K562 (cell line): ENCODE data around the gene CNIH3. TPM values are rescaled to one million over a fixed set of nuclear protein-coding genes. Genes with fewer than 3 reads are reported as not detected.

Experiments
- ATAC-seq: fragments of 200-7000 bp; cut with Tn5 transposase; 3 replicates; pipeline ENCODE4 v1.9.1; 2020; ENCODE audit warnings: moderate library complexity
- Bru-seq: library from RNA; stranded (reverse); fragments of 400-500 nt; gene quantifications from one replicate; lab custom pipeline; 2021; lab: Mats Ljungman, UMichigan
- BruChase-seq, 2 experiments: library from RNA; stranded (reverse); fragments of 400-500 nt; gene quantifications; one replicate each; lab custom pipeline; 2021; lab: Mats Ljungman, UMichigan
- BruUV-seq: library from RNA; stranded (reverse); fragments of 400-500 nt; replicated peaks from 2 replicates; lab custom pipeline; 2021; lab: Mats Ljungman, UMichigan
- CTCF ChIA-PET: fragments of 300-600 bp; formaldehyde crosslinking; extraction: SDS; loops from one replicate; lab custom pipeline; 2021; ENCODE audit warnings: low intra/inter-chr PET ratio; lab: Yijun Ruan, JAX
- POLR2A ChIA-PET: fragments of 300-600, 350-650 bp; sonication (Branson Sonifier 250); formaldehyde crosslinking; extraction: SDS; loops from one replicate; lab custom pipeline; 2021; ENCODE audit warnings: antibody characterized with exemption, inconsistent platforms; lab: Yijun Ruan, JAX
- DNase-seq, 4 experiments: peaks; one replicate each; pipeline versions ENCODE4 v3.0.0 to v3.0.0-alpha.2; 2011 to 2018; ENCODE audit warnings: low spot score in 3 of 4, mixed read lengths in 3 of 4; ENCODE audit errors: extremely low read depth in 1 of 4
- FAIRE-seq: peaks from 2 replicates; lab custom pipeline; 2011; peaks lifted over from hg19 to GRCh38; lab: Jason Lieb, UNC
- H2AFZ ChIP-seq: 2 replicates; pipeline ENCODE4 v1.6.0; 2011; ENCODE audit warnings: low read depth, low read length, control low read depth, inconsistent platforms
- H3K27ac ChIP-seq: fragments of 200-600 bp; 3 replicates; pipeline ENCODE4 v1.8.0; 2011; ENCODE audit warnings: low read depth, mild to moderate bottlenecking, control low read depth, inconsistent platforms, low read length, moderate library complexity, mixed read lengths; ENCODE audit errors: extremely low read depth
- H3K27me3 ChIP-seq, 2 experiments: fragments of 300-600 bp in 1 of 2; 2 replicates in 1 of 2; 3 replicates in 1 of 2; pipeline versions ENCODE4 v1.6.0 to v1.8.0; 2011; ENCODE audit warnings: inconsistent platforms in 2 of 2, low read length in 2 of 2, mild to moderate bottlenecking in 1 of 2, mixed read lengths in 1 of 2, moderate library complexity in 1 of 2; ENCODE audit not compliant: control insufficient read depth in 2 of 2, insufficient read depth in 2 of 2
- H3K36me3 ChIP-seq: fragments of 300-600 bp; 3 replicates; pipeline ENCODE4 v1.8.0; 2011; ENCODE audit warnings: mild to moderate bottlenecking, low read length, inconsistent platforms; ENCODE audit not compliant: control insufficient read depth, insufficient read depth
- H3K4me1 ChIP-seq, 2 experiments: fragments of 200-600 bp in 1 of 2; replicated peaks in 1 of 2; 2 replicates in 1 of 2; 3 replicates in 1 of 2; pipeline versions ENCODE4 v1.5.1 to v1.8.0; 2011; ENCODE audit warnings: inconsistent platforms in 2 of 2, low read length in 2 of 2, mild to moderate bottlenecking in 1 of 2, mixed read lengths in 1 of 2, moderate library complexity in 1 of 2; ENCODE audit not compliant: control insufficient read depth in 2 of 2, insufficient read depth in 2 of 2
- H3K4me2 ChIP-seq: 2 replicates; pipeline ENCODE4 v1.6.1; 2011; ENCODE audit warnings: low read length, control low read depth, inconsistent platforms, mixed read lengths; ENCODE audit not compliant: insufficient read depth
- H3K4me3 ChIP-seq: fragments of 200-600 bp; sonication (generic), shearing (Covaris generic); 2 replicates; pipeline ENCODE4 v1.5.1; 2016; ENCODE audit warnings: control low read depth, inconsistent platforms
- H3K79me2 ChIP-seq: fragments of 200-600 bp; 3 replicates; pipeline ENCODE4 v1.8.0; 2011; ENCODE audit warnings: low read length, inconsistent platforms; ENCODE audit not compliant: control insufficient read depth, insufficient read depth
- H3K9ac ChIP-seq, 2 experiments: 2 replicates each; pipeline versions ENCODE4 v1.6.0 to v1.6.1; 2011; ENCODE audit warnings: low read depth in 2 of 2, low read length in 2 of 2, control low read depth in 1 of 2, inconsistent platforms in 1 of 2, mild to moderate bottlenecking in 1 of 2, mixed read lengths in 1 of 2; ENCODE audit not compliant: insufficient read depth in 1 of 2
- H3K9me1 ChIP-seq: one replicate; pipeline ENCODE4 v1.6.0; 2011; ENCODE audit warnings: inconsistent platforms, mild to moderate bottlenecking, low read length, moderate library complexity; ENCODE audit not compliant: control insufficient read depth, insufficient read depth
- H3K9me3 ChIP-seq: replicated peaks from 2 replicates; pipeline ENCODE4 v1.5.1; 2011; ENCODE audit warnings: low read depth, low read length, inconsistent platforms; ENCODE audit not compliant: control insufficient read depth, insufficient read depth
- H4K20me1 ChIP-seq: replicated peaks from 2 replicates; pipeline ENCODE4 v1.6.1; 2011; ENCODE audit warnings: low read length, inconsistent platforms, mixed read lengths; ENCODE audit not compliant: control insufficient read depth, insufficient read depth
- PCBP1 ChIP-seq: fragments of 200-400 bp; formaldehyde crosslinking; IDR thresholded peaks from 2 replicates; pipeline ENCODE4 v1.6.1; 2018; ENCODE audit warnings: mild to moderate bottlenecking, low read depth, low read length; ENCODE audit not compliant: poor library complexity, severe bottlenecking
- SMARCA4 ChIP-seq: fragments of 450-650 bp; IDR thresholded peaks from 2 replicates; pipeline ENCODE4 v1.6.1; 2016
- WGBS: fragments of 100-300 bp; shearing (Covaris generic); methylation state at CpG from one replicate; pipeline ENCODE4 v1.1.6; 2016; ENCODE audit warnings: low coverage, mixed read lengths; ENCODE audit not compliant: insufficient coverage; ENCODE audit errors: missing lambda C conversion rate; 5-methylcytosine and 5-hydroxymethylcytosine counted together
- in situ Hi-C: fragments of 300-500 bp; cut with MboI; formaldehyde crosslinking; loops from 4 replicates; pipeline ENCODE4 v1.15.0; 2018; ENCODE audit warnings: inconsistent platforms, mixed read lengths
- intact Hi-C: fragments of 100-400 bp; cut with micrococcal nuclease; formaldehyde crosslinking; loops from 2 replicates; pipeline ENCODE4 v1.14.2; 2022
- long read RNA-seq, 3 experiments: library from polyadenylated mRNA in 2 of 3; library from RNA in 1 of 3; unstranded in 2 of 3; stranded (forward) in 1 of 3; transcript quantifications; one replicate each; pipeline ENCODE4 v2.0.0, GENCODE V29; 2019 to 2022
- polyA minus RNA-seq, 3 experiments: library from RNA; depleted of rRNA, polyadenylated mRNA; stranded (reverse); fragments of >200 nt; gene quantifications; 2 replicates each; pipeline ENCODE4 v1.2.3, GENCODE V29; 2011
- polyA plus RNA-seq, 8 experiments: library from polyadenylated mRNA; depleted of rRNA in 4 of 8; stranded (reverse) in 5 of 8; unstranded in 3 of 8; fragments of >200 nt; fragmentation: Nextera tagmentation in 2 of 8; fragmentation: Illumina TruSeq in 1 of 8; extraction: Ambion mirVana in 2 of 8; extraction: Trizol in 1 of 8; gene quantifications; 2 replicates each; pipeline versions ENCODE4 v1.2.1 to v1.2.3, GENCODE V29; 2011 to 2014; ENCODE audit warnings: inconsistent platforms in 1 of 8, missing spikeins in 1 of 8
- total RNA-seq, 7 experiments: library from RNA; depleted of rRNA in 6 of 7; stranded (reverse); fragments of >200 nt in 6 of 7; fragmentation: Illumina TruSeq in 2 of 7; extraction: Trizol in 2 of 7; gene quantifications; 2 replicates each; pipeline versions ENCODE4 v1.2.1 to v1.2.3, GENCODE V29; 2011 to 2021; ENCODE audit warnings: low replicate concordance in 1 of 7

The CNIH3 gene
- 0.93 and 1.5 TPM in 2 replicates for total RNA-seq (2011; cell fraction: chromatin; rRNA removed; ENCODE audit: low replicate concordance)
- total RNA-seq (2011; cell fraction: nucleolus; rRNA removed), result 0.67 and 0.79 TPM in 2 replicates
- 0.88 and 2.1 TPM in 2 replicates for total RNA-seq (2011; cell fraction: nucleoplasm; rRNA removed)
- total RNA-seq (2014; rRNA removed), result 0.14 and 1.3 TPM in 2 replicates
- total RNA-seq (2014; rRNA removed; fragmentation: Illumina TruSeq; extraction: Trizol), result 0.95 and 1.1 TPM in 2 replicates
- 0.43 and 0.94 TPM in 2 replicates for total RNA-seq (2015; rRNA removed; fragmentation: Illumina TruSeq; extraction: Trizol)
- total RNA-seq (2021), result 0.83 and 1.8 TPM in 2 replicates
- 0.14 and 1.1 TPM in 2 replicates for polyA plus RNA-seq (2011; rRNA removed)
- 0.24 and 0.53 TPM in 2 replicates for polyA plus RNA-seq (2011; cell fraction: cytosol; rRNA removed)
- 0.55 and 1.3 TPM in 2 replicates for polyA plus RNA-seq (2011; cell fraction: nucleus; rRNA removed)
- 1.1 and 4.9 TPM in 2 replicates for polyA plus RNA-seq (2012)
- polyA plus RNA-seq (2014; fragmentation: Illumina TruSeq; extraction: Trizol), result 0.39 and 0.83 TPM in 2 replicates
- polyA plus RNA-seq (2014; fragmentation: Nextera tagmentation; extraction: Ambion mirVana), result under 1 TPM; 0.79 to 0.98 TPM
- polyA plus RNA-seq (2014; rRNA removed), result 0.22 and 0.70 TPM in 2 replicates
- polyA minus RNA-seq (2011; rRNA and poly(A)+ RNA removed), result 0.36 and 0.56 TPM in 2 replicates
- 1.5 TPM in 1 of 2 replicates, not detected in the other for polyA minus RNA-seq (2011; cell fraction: cytosol; rRNA and poly(A)+ RNA removed)
- 1.5 and 2.7 TPM in 2 replicates for polyA minus RNA-seq (2011; cell fraction: nucleus; rRNA and poly(A)+ RNA removed)
- Bru-seq, nascent RNA, result percentile 11 among the genes with signal in this experiment
- BruChase-seq, experiment 1, labeled RNA remaining after a 2-hour chase, result percentile 5 among the genes with signal in this experiment
- BruChase-seq, experiment 2, labeled RNA remaining after a 6-hour chase, result percentile 8 among the genes with signal in this experiment
- long read RNA-seq, experiment 1, partial matches to known transcripts, result 0 of 5 reads
- long read RNA-seq, experiment 1, other reads (novel, unspliced or antisense), result 5 of 5 reads
- long read RNA-seq, experiment 2, partial matches to known transcripts, result 0 of 2 reads
- long read RNA-seq, experiment 2, other reads (novel, unspliced or antisense), result 2 of 2 reads
- long read RNA-seq, experiment 3, partial matches to known transcripts, result 0 of 1 reads
- long read RNA-seq, experiment 3, other reads (novel, unspliced or antisense), result 1 of 1 reads

DNA sequence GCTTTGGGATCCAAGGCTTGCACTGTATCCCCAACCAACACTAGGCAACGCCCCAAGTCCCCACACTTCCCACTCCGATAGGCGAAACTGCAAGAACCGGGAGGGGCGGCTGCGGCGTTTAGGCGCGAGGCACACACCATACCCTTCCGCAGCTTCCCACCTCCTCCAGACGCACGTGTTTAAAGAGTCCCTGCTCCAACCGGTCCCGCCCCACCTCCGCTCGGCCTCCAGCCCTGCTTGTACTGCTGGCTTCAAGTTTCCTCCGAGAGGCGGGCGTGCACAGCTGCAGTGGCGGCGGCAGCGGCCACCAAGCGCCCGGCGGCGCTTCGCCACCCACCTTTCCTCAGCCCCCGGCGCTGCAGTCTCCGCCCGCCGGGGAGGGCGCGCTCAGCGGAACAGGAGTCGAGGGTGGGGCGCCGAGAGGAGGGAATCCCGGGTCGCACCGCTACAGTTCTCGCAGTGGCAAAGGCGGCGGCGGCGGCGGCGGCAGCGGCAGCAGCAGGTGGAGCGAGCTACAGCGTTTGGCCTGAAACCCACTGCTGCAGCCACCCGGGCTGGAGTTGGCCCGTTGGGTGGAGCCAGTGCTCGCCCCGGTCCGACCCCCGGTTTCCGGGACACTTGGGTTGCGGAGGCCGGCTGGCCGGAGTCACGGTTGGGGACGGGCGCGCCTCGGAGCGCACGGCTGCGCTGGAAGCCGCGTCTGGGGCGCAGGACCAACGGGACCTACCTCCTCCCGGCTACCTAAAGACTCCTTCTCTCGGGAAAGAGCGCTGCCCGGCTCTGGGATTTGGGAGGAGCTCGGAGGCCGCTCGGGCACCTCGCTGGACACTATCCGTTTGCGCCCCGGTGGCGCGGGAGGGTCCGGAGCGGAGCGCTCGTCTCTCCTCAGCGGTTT is at the start of gene CNIH3:
TSS of gene CNIH3 (plus strand) at position 457 of the 895 bp plus-strand sequence. CDS start 858 bp downstream, outside the sequence.
- in situ Hi-C loops (no loop called here), intact Hi-C loops (no loop called here)
- no peak; the same call in 2 of the 3 replicates for ATAC-seq
- 29% methylated on average over 91 of the region's 91 CpGs for WGBS
- ChIA-PET POLR2A (interaction anchor here (0.6 to 0.7 kb wide), 2 partner anchors 1387 to 1911 kb away, joined by 3 read pairs; no protein-coding TSS in a partner anchor), CTCF (no interaction called here)
- Histone ChIP-seq H3K27me3 (peaks cover 40 to 49% of the 10 kb centered on the region in 2 experiments; a peak in 4 of 5 replicates), H3K4me1 (peaks cover 0 to 15% of the 10 kb centered on the region in 2 experiments; a peak in 1 of 5 replicates), H3K36me3 (no peaks in the 10 kb centered on the region), H3K4me2 (no peak within 1 kb of the TSS), H3K9me1 (no peaks in the 10 kb centered on the region), H2AFZ (no peak within 1 kb of the TSS), H3K9ac (no peak within 1 kb of the TSS), H4K20me1 (no peaks in the 10 kb centered on the region; the same call in 1 of the 2 replicates), H3K79me2 (no peaks in the 10 kb centered on the region), H3K4me3 (no peak within 1 kb of the TSS), H3K27ac (no peak within 1 kb of the TSS), H3K9me3 (no peaks in the 10 kb centered on the region; the same call in 1 of the 2 replicates)
- TF ChIP-seq SMARCA4 (no peak), PCBP1 (peak; percentile 34)
- FAIRE-seq, result no peak
- no peak for DNase-seq
- no TSS peak for BruUV-seq
